Neural crest cell (in vitro differentiated cells): ENCODE measurements around the gene CTNS. TPM values are rescaled to one million over a fixed set of nuclear protein-coding genes. Genes with fewer than 3 reads are reported as not detected.
A peak's percentile ranks its signal among the peaks of the same experiment; 100 is the strongest.

Experiments used
- DNase-seq: peaks from one replicate; pipeline ENCODE4 v3.0.0; 2021; ENCODE audit warnings: low read depth, mixed read lengths, low spot score
- H3K27ac Mint-ChIP-seq: one replicate; pipeline ENCODE4 v1.8.0; 2021; ENCODE audit warnings: mild to moderate bottlenecking, mixed read lengths; ENCODE audit not compliant: unreplicated experiment
- H3K27me3 Mint-ChIP-seq: 2 replicates; pipeline ENCODE4 v1.8.0; 2021; ENCODE audit warnings: low read depth, mild to moderate bottlenecking, mixed read lengths
- H3K36me3 Mint-ChIP-seq: 2 replicates; pipeline ENCODE4 v1.8.0; 2021; ENCODE audit warnings: low read depth, mild to moderate bottlenecking, mixed read lengths
- H3K4me1 Mint-ChIP-seq: 2 replicates; pipeline ENCODE4 v1.8.0; 2021; ENCODE audit warnings: mixed read lengths
- H3K4me3 Mint-ChIP-seq: one replicate; pipeline ENCODE4 v1.8.0; 2021; ENCODE audit warnings: mild to moderate bottlenecking, mixed read lengths
- H3K9me3 Mint-ChIP-seq: 2 replicates; pipeline ENCODE4 v1.8.0; 2021; ENCODE audit warnings: mixed read lengths
- CTCF ChIP-seq: fragments of 200-600 bp; sonication (generic); conservative IDR thresholded peaks from 2 replicates; pipeline ENCODE4 v1.5.0; 2021; ENCODE audit warnings: antibody characterized with exemption, mild to moderate bottlenecking
- total RNA-seq: library from RNA; stranded (reverse); gene quantifications from 2 replicates; pipeline ENCODE4 v1.2.1, GENCODE V29; 2021

The CTNS gene
- total RNA-seq, 1 donor from 2014 or later = 17.4 TPM

DNA sequence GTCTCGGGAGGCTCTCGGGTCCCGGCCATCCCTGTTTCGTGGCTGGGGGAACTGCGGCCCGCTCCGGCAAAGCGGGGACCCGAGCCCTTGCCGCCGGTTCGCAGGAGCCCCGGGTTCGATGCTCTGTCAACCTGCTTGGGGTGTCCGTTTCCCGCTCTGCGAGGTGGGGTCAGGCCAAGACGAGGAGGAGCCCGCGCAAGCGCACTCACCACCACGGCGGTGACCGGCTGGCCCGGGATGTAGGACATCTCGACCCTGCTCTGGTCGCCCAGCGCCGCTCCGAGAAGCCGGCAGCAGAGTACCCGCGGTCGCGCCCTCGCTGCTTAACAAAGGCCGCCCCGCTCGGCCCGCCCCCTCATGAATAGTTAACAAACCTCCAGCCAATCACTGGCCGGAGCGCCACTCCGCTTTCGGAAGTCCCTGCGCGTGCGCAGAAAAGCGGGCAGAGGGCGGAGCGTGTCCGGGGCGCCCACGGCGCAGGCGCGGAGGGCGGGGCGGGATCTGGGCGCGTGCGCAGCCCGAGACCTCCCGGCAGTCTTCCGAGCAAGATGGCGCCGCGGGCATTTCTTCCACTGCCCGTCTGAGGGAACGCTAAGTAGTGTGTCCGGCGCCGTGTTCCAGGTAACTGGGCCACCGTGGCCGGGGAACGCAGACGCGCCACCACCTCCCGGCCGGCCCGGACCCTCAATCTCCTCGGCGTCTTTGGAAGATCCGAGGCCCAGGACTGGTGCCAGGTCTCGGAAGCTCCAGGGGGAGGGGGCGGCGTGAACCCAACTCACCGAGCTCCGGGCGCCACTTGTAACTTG, 31.9 kb downstream of the CTNS start, which contains the start of the genes EMC6 and TAX1BP3:
Gene EMC6, plus strand, starts transcription at position 534 of the 806 bp plus-strand sequence. CDS start 335 bp downstream, outside the sequence.
Gene TAX1BP3, minus strand, starts transcription at position 300 of the 806 bp plus-strand sequence. Its CDS starts 52 bp downstream, at position 248.
- no peak for TF ChIP-seq CTCF
- Mint-ChIP-seq H3K4me1 (peaks cover 29% of the 10 kb centered on the region), H3K36me3 (no peaks in the 10 kb centered on the region), H3K27ac (peak within 1 kb of the TSS; percentile 96), H3K9me3 (no peaks in the 10 kb centered on the region), H3K27me3 (no peaks in the 10 kb centered on the region), H3K4me3 (peak within 1 kb of the TSS; percentile 95)
- peak; percentile 100 for DNase-seq

DNA sequence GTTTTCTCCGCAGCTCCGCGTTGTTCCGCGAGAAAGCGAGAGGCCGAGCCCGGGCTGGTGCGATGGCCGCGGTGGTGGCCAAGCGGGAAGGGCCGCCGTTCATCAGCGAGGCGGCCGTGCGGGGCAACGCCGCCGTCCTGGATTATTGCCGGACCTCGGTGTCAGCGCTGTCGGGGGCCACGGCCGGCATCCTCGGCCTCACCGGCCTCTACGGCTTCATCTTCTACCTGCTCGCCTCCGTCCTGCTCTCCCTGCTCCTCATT, 32.5 kb downstream of the CTNS start:
- Mint-ChIP-seq H3K36me3 (no peaks in the 10 kb centered on the region), H3K27me3 (no peaks in the 10 kb centered on the region), H3K4me1 (peaks cover 29% of the 10 kb centered on the region), H3K27ac (peak overlapping the region; percentile 92), H3K4me3 (peak overlapping the region; percentile 95), H3K9me3 (no peaks in the 10 kb centered on the region)
- TF ChIP-seq CTCF = no peak
- DNase-seq = no peak

- Mint-ChIP-seq H3K4me3 (peak overlapping the region; percentile 95), H3K9me3 (no peaks in the 10 kb centered on the region), H3K36me3 (no peaks in the 10 kb centered on the region), H3K27me3 (no peaks in the 10 kb centered on the region), H3K4me1 (peaks cover 33% of the 10 kb centered on the region), H3K27ac (peak overlapping the region; percentile 92)
- TF ChIP-seq CTCF = no peak
- no peak for DNase-seq
Measured at GRCh38 chr17:3669548-3669947, 33.0 kb downstream of the CTNS start.

DNA sequence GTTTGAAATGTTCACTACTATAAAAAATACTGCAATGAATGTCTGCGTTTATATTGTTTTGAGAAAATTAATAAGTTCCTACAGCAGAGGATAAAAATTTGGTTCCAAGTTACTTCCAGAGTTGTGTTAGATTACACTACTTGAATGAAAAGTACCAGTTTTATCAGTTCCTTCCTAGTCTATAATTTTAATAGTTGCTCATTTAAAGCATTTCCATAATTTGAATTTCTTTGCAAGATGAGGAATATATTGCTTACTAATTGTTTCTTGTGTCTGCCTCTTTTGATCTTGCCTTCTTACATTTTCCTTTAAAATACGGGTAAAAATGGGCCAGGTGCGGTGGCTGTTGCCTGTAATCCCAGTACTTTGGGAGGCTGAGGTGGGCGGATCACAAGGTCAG, 36.0 kb downstream of the CTNS start:
- H3K27me3 Mint-ChIP-seq = no peaks in the 10 kb centered on the region
- peak overlapping the region; percentile 59 for H3K4me3 Mint-ChIP-seq

GRCh38 chr17:3675886-3676285, 39.3 kb downstream of the CTNS start:
- DNase-seq = no peak
- Mint-ChIP-seq H3K27ac (no peak overlapping the region), H3K27me3 (no peaks in the 10 kb centered on the region), H3K36me3 (no peaks in the 10 kb centered on the region), H3K4me3 (peak overlapping the region; percentile 41), H3K9me3 (no peaks in the 10 kb centered on the region), H3K4me1 (peaks cover 7% of the 10 kb centered on the region)
- TF ChIP-seq CTCF = no peak

More for the DNA sequence above, 36.0 kb downstream of the CTNS start:
- DNase-seq = no peak
- TF ChIP-seq CTCF = no peak
- H3K36me3 Mint-ChIP-seq = no peaks in the 10 kb centered on the region
- no peak overlapping the region for H3K27ac Mint-ChIP-seq
- no peaks in the 10 kb centered on the region for H3K9me3 Mint-ChIP-seq
- peaks cover 19% of the 10 kb centered on the region for H3K4me1 Mint-ChIP-seq
